CD4-positive, alpha-beta T cell (primary cell): ENCODE data around the gene RAPGEF2. TPM values are rescaled to one million over a fixed set of nuclear protein-coding genes. Genes with fewer than 3 reads are reported as not detected.

Experiments
- ATAC-seq: fragments of 200-7000 bp; cut with Tn5 transposase; one replicate; pipeline ENCODE4 v1.10.0; 2022; ENCODE audit warnings: mild to moderate bottlenecking; ENCODE audit not compliant: poor library complexity
- CTCF ChIA-PET: fragments of 350-600 bp; sonication (Branson Sonifier 250); formaldehyde crosslinking; loops from one replicate; lab custom pipeline; 2021; ENCODE audit warnings: antibody characterized with exemption, inconsistent platforms; lab: Charles Lee
- POLR2A ChIA-PET: fragments of 350-600 bp; sonication (Branson Sonifier 250); formaldehyde crosslinking; loops from one replicate; lab custom pipeline; 2021; ENCODE audit warnings: antibody characterized with exemption, inconsistent platforms; lab: Charles Lee
- DNase-seq, 14 experiments: peaks; one replicate each; pipeline ENCODE4 v3.0.0-alpha.2; 2013 to 2020; ENCODE audit warnings: mixed read lengths in 2 of 14
- H3K27ac ChIP-seq, 2 donors: one replicate each; pipeline versions ENCODE4 v1.5.1 to v1.7.0; 2013; ENCODE audit warnings: low read length in 2 of 2, low read depth in 1 of 2, mild to moderate bottlenecking in 1 of 2
- H3K27me3 ChIP-seq, 2 experiments: 1 replicate in 1 of 2; 2 replicates in 1 of 2; pipeline versions ENCODE4 v1.6.1 to v1.7.0; 2013; ENCODE audit warnings: low read length in 2 of 2, control low read depth in 1 of 2, mild to moderate bottlenecking in 1 of 2, moderate library complexity in 1 of 2; ENCODE audit not compliant: insufficient read depth in 2 of 2, control insufficient read depth in 1 of 2
- H3K36me3 ChIP-seq: one replicate; pipeline ENCODE4 v1.6.1; 2013; ENCODE audit warnings: low read length, control low read depth; ENCODE audit not compliant: insufficient read depth
- H3K4me1 ChIP-seq: one replicate; pipeline ENCODE4 v1.6.1; 2013; ENCODE audit warnings: low read length, control low read depth; ENCODE audit not compliant: insufficient read depth
- H3K4me3 ChIP-seq: one replicate; pipeline ENCODE4 v1.5.1; 2013; ENCODE audit warnings: mild to moderate bottlenecking, low read length, moderate library complexity
- H3K9me3 ChIP-seq, 2 experiments: 1 replicate in 1 of 2; 2 replicates in 1 of 2; pipeline versions ENCODE4 v1.6.1 to v1.7.0; 2013; ENCODE audit warnings: low read length in 2 of 2, mild to moderate bottlenecking in 2 of 2, control low read depth in 1 of 2, moderate library complexity in 1 of 2; ENCODE audit not compliant: control insufficient read depth in 1 of 2, insufficient read depth in 1 of 2
- H3K27ac Mint-ChIP-seq: one replicate; pipeline ENCODE4 v1.8.0; 2020; ENCODE audit warnings: mixed read lengths
- H3K27me3 Mint-ChIP-seq: one replicate; pipeline ENCODE4 v1.8.0; 2021; ENCODE audit warnings: mixed read lengths
- H3K36me3 Mint-ChIP-seq: one replicate; pipeline ENCODE4 v1.8.0; 2021; ENCODE audit warnings: low read depth, mixed read lengths
- H3K4me1 Mint-ChIP-seq: one replicate; pipeline ENCODE4 v1.8.0; 2021; ENCODE audit warnings: low read depth, mixed read lengths
- H3K4me3 Mint-ChIP-seq: one replicate; pipeline ENCODE4 v1.8.0; 2020; ENCODE audit warnings: mild to moderate bottlenecking, mixed read lengths
- H3K9me3 Mint-ChIP-seq: one replicate; pipeline ENCODE4 v1.8.0; 2020; ENCODE audit warnings: mixed read lengths
- CTCF ChIP-seq: fragments of 200-600 bp; IDR thresholded peaks from one replicate; pipeline ENCODE4 v1.8.0; 2022; ENCODE audit warnings: antibody characterized with exemption, mild to moderate bottlenecking
- intact Hi-C, 2 experiments: fragments of 100-400 bp; cut with DNase I in 1 of 2; cut with micrococcal nuclease in 1 of 2; formaldehyde crosslinking; loops; one replicate each; pipeline versions ENCODE4 v1.15.1 to v1.9.0; 2023 to 2025; cut with DNase I, micrococcal nuclease
- total RNA-seq, 174 experiments: library from RNA in 2 of 174; stranded (reverse) in 2 of 174; gene quantifications; one replicate each; pipeline ENCODE4 v1.2.3 and lab custom pipeline; 2021 to 2026

RAPGEF2 gene
- total RNA-seq, 2 experiments from 2014 or later: 25.6 to 26.4 TPM

GRCh38 chr4:159280442-159281172 is 177.7 kb downstream of the RAPGEF2 start:
- no peak for TF ChIP-seq CTCF
- Mint-ChIP-seq H3K4me3 (no peak overlapping the region), H3K27me3 (no peaks in the 10 kb centered on the region), H3K36me3 (peaks cover 15% of the 10 kb centered on the region), H3K4me1 (peaks cover 5% of the 10 kb centered on the region), H3K9me3 (no peaks in the 10 kb centered on the region), H3K27ac (no peak overlapping the region)
- no peak for ATAC-seq
- H3K27ac ChIP-seq: no peak overlapping the region
- H3K27me3 ChIP-seq: no peaks in the 10 kb centered on the region
- intact Hi-C loops: no loop called here
- H3K4me3 ChIP-seq: no peak overlapping the region
- ChIA-PET CTCF (interaction anchor here (0.7 kb wide), 1 partner anchor 13 kb away, joined by 5 read pairs; no protein-coding TSS in a partner anchor), POLR2A (no interaction called here)
- H3K36me3 ChIP-seq: no peaks in the 10 kb centered on the region
- DNase-seq: no peak
- no peaks in the 10 kb centered on the region for H3K4me1 ChIP-seq
- no peaks in the 10 kb centered on the region for H3K9me3 ChIP-seq

GRCh38 chr4:159281771-159282170 is 178.9 kb downstream of the RAPGEF2 start:
- intact Hi-C loops: no loop called here
- ChIA-PET CTCF (interaction anchor here (0.7 kb wide), 1 partner anchor 14 kb away, joined by 5 read pairs; no protein-coding TSS in a partner anchor), POLR2A (no interaction called here)
- Mint-ChIP-seq H3K27ac (no peak overlapping the region), H3K4me1 (peaks cover 5% of the 10 kb centered on the region), H3K4me3 (no peak overlapping the region), H3K27me3 (no peaks in the 10 kb centered on the region), H3K36me3 (peaks cover 15% of the 10 kb centered on the region), H3K9me3 (no peaks in the 10 kb centered on the region)
- no peaks in the 10 kb centered on the region for H3K4me1 ChIP-seq
- H3K27ac ChIP-seq: no peak overlapping the region
- TF ChIP-seq CTCF: no peak
- no peaks in the 10 kb centered on the region for H3K36me3 ChIP-seq
- no peak for DNase-seq
- ATAC-seq: no peak
- H3K4me3 ChIP-seq: no peak overlapping the region
- no peaks in the 10 kb centered on the region for H3K27me3 ChIP-seq
- H3K9me3 ChIP-seq: no peaks in the 10 kb centered on the region

- no peaks in the 10 kb centered on the region for H3K4me1 ChIP-seq
- TF ChIP-seq CTCF: no peak
Measured at GRCh38 chr4:159282329-159282728, 179.4 kb downstream of the RAPGEF2 start.

More at GRCh38 chr4:159282329-159282728, 179.4 kb downstream of the RAPGEF2 start:
- Mint-ChIP-seq H3K4me3 (no peak overlapping the region), H3K4me1 (peaks cover 5% of the 10 kb centered on the region), H3K27ac (no peak overlapping the region), H3K9me3 (no peaks in the 10 kb centered on the region), H3K36me3 (peaks cover 15% of the 10 kb centered on the region), H3K27me3 (no peaks in the 10 kb centered on the region)
- DNase-seq (no peak), ATAC-seq (no peak)
- Histone ChIP-seq H3K4me3 (no peak overlapping the region), H3K9me3 (no peaks in the 10 kb centered on the region), H3K27me3 (no peaks in the 10 kb centered on the region), H3K36me3 (no peaks in the 10 kb centered on the region), H3K27ac (no peak overlapping the region)
- intact Hi-C loops: no loop called here
- ChIA-PET POLR2A (no interaction called here), CTCF (no interaction called here)
